Fibroblast of lung (primary cell): ENCODE data around the gene ATG13. TPM values are rescaled to one million over a fixed set of nuclear protein-coding genes. Genes with fewer than 3 reads are reported as not detected.

Experiments
- DNase-seq, 2 donors: peaks; one replicate each; pipeline versions ENCODE4 v3.0.0 to v3.0.0-alpha.2; 2010; ENCODE audit warnings: low read depth in 2 of 2
- H2AFZ ChIP-seq: 2 replicates; pipeline ENCODE4 v1.5.1; 2012; ENCODE audit warnings: low read length, control low read depth, inconsistent platforms
- H3K27ac ChIP-seq: 2 replicates; pipeline ENCODE4 v1.5.1; 2011; ENCODE audit warnings: low read length, control low read depth; ENCODE audit not compliant: insufficient read depth
- H3K27me3 ChIP-seq: 2 replicates; pipeline ENCODE4 v1.5.1; 2011; ENCODE audit warnings: mild to moderate bottlenecking, low read length; ENCODE audit not compliant: control insufficient read depth, insufficient read depth
- H3K36me3 ChIP-seq: 2 replicates; pipeline ENCODE4 v1.5.1; 2011; ENCODE audit warnings: low read length; ENCODE audit not compliant: control insufficient read depth, insufficient read depth
- H3K4me1 ChIP-seq: 2 replicates; pipeline ENCODE4 v1.5.1; 2011; ENCODE audit warnings: low read length; ENCODE audit not compliant: control insufficient read depth, insufficient read depth; ENCODE audit errors: extremely low read depth
- H3K4me2 ChIP-seq: 2 replicates; pipeline ENCODE4 v1.5.1; 2011; ENCODE audit warnings: low read length, control low read depth; ENCODE audit not compliant: insufficient read depth; ENCODE audit errors: extremely low read depth
- H3K4me3 ChIP-seq, 4 experiments: fragments of 200-600 bp in 1 of 4; sonication (generic) in 1 of 4; replicated peaks in 1 of 4; 2 replicates each; pipeline ENCODE4 v1.5.1; 2011 to 2016; ENCODE audit warnings: low read length in 4 of 4, low read depth in 3 of 4, mild to moderate bottlenecking in 3 of 4, control low read depth in 2 of 4, inconsistent platforms in 1 of 4, mixed read lengths in 1 of 4; ENCODE audit not compliant: insufficient read depth in 1 of 4; ENCODE audit errors: control extremely low read depth in 1 of 4
- H3K79me2 ChIP-seq: 2 replicates; pipeline ENCODE4 v1.5.1; 2012; ENCODE audit warnings: mild to moderate bottlenecking, low read length, inconsistent platforms; ENCODE audit not compliant: control insufficient read depth, insufficient read depth
- H3K9ac ChIP-seq: 2 replicates; pipeline ENCODE4 v1.5.1; 2011; ENCODE audit warnings: mild to moderate bottlenecking, low read length, control low read depth; ENCODE audit not compliant: insufficient read depth
- H3K9me3 ChIP-seq: 2 replicates; pipeline ENCODE4 v1.5.1; 2012; ENCODE audit warnings: low read depth, low read length; ENCODE audit not compliant: control insufficient read depth, insufficient read depth
- H4K20me1 ChIP-seq: 2 replicates; pipeline ENCODE4 v1.5.1; 2011; ENCODE audit warnings: low read length; ENCODE audit not compliant: control insufficient read depth, insufficient read depth; ENCODE audit errors: extremely low read depth
- EZH2 ChIP-seq: IDR thresholded peaks from 2 replicates; pipeline ENCODE4 v1.5.1; 2012; ENCODE audit warnings: low read length, control low read depth, mild to moderate bottlenecking; ENCODE audit errors: missing control alignments
- polyA plus RNA-seq, 2 donors: library from polyadenylated mRNA; depleted of rRNA in 1 of 2; stranded (reverse) in 1 of 2; unstranded in 1 of 2; fragments of >200 nt; gene quantifications; 2 replicates each; pipeline ENCODE4 v1.2.1, GENCODE V29; 2011 to 2012; ENCODE audit warnings: missing spikeins in 1 of 2
- total RNA-seq: library from RNA; depleted of rRNA; stranded (reverse); fragments of >200 nt; gene quantifications from 2 replicates; pipeline ENCODE4 v1.2.1, GENCODE V29; 2014
- TF ChIP-seq, protein P1 (sequence below), 2 donors: IDR thresholded peaks in 1 of 2; conservative IDR thresholded peaks in 1 of 2; 1 replicate in 1 of 2; 2 replicates in 1 of 2; pipeline ENCODE4 v1.5.1; 2011 to 2012; ENCODE audit warnings: low read length in 2 of 2, control low read depth in 1 of 2, inconsistent platforms in 1 of 2, low read depth in 1 of 2, mild to moderate bottlenecking in 1 of 2

Gene ATG13
- total and polyA plus RNA-seq, 2 donors (not counting 1 experiment from before 2014, with no cell fraction given) = 44.9 to 67.4 TPM

DNA sequence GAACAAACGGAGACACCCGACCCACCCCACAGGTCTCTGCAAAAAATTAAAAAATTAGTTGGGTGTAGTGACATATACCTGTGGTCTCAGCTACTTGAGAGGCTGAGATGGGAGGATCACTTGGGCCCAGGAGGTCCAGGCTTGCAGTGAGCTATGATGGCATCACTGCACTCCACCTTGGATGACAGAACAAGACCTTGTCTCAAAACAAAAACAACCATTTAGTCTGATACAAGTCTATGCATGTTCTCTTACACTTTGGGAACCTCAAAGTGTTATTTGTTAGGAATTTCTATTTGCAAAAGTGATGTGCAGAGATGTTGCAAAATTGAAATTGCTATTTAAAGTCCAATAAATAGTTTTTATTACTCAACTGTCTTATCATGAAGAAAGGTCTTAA lies 14.3 kb downstream of the ATG13 start:
- DNase-seq = no peak
- H3K4me3 ChIP-seq = no peak overlapping the region
- H4K20me1 ChIP-seq = no peaks in the 10 kb centered on the region
- no peaks in the 10 kb centered on the region for H3K36me3 ChIP-seq
- no peaks in the 10 kb centered on the region for H3K79me2 ChIP-seq
- H3K27me3 ChIP-seq = no peaks in the 10 kb centered on the region
- H2AFZ ChIP-seq = no peak overlapping the region
- no peak overlapping the region for H3K9ac ChIP-seq
- no peak overlapping the region for H3K4me2 ChIP-seq
- H3K4me1 ChIP-seq = no peaks in the 10 kb centered on the region
- TF ChIP-seq EZH2 = no peak
- TF ChIP-seq, protein P1, sequence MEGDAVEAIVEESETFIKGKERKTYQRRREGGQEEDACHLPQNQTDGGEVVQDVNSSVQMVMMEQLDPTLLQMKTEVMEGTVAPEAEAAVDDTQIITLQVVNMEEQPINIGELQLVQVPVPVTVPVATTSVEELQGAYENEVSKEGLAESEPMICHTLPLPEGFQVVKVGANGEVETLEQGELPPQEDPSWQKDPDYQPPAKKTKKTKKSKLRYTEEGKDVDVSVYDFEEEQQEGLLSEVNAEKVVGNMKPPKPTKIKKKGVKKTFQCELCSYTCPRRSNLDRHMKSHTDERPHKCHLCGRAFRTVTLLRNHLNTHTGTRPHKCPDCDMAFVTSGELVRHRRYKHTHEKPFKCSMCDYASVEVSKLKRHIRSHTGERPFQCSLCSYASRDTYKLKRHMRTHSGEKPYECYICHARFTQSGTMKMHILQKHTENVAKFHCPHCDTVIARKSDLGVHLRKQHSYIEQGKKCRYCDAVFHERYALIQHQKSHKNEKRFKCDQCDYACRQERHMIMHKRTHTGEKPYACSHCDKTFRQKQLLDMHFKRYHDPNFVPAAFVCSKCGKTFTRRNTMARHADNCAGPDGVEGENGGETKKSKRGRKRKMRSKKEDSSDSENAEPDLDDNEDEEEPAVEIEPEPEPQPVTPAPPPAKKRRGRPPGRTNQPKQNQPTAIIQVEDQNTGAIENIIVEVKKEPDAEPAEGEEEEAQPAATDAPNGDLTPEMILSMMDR (conservative IDR thresholded peaks at IDR 0.05 in 1 of 2, IDR thresholded peaks at IDR 0.05 in 1 of 2; ENCODE audit: low read depth in 1 of 2, low read length in 2 of 2) = no peak
- H3K27ac ChIP-seq = no peak overlapping the region
- no peaks in the 10 kb centered on the region for H3K9me3 ChIP-seq

DNA sequence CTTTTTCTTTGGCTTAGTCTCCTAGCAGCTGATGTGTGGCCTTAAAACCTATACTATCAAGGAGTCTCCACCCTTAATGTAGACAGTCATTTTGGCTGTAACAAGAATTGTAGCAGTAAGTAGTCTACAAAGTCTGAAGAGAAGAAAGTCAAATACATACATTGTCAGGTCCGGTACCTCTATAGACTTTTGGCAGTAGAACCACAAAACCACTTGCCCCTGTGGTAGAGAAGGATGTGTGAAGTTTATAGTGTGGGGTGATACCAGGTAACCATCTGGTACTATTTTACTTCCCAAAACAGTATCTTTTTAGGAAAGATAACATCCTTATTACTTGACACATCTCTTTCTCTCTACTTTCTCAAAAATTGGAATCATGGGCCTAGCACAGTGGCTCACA lies 15.1 kb downstream of the ATG13 start:
- Histone ChIP-seq H3K4me1 (no peaks in the 10 kb centered on the region), H3K9me3 (no peaks in the 10 kb centered on the region), H3K9ac (no peak overlapping the region), H3K27ac (no peak overlapping the region), H3K4me3 (no peak overlapping the region), H3K79me2 (no peaks in the 10 kb centered on the region), H3K36me3 (no peaks in the 10 kb centered on the region), H3K27me3 (no peaks in the 10 kb centered on the region), H2AFZ (no peak overlapping the region), H4K20me1 (no peaks in the 10 kb centered on the region), H3K4me2 (no peak overlapping the region)
- TF ChIP-seq, protein P1 (conservative IDR thresholded peaks at IDR 0.05 in 1 of 2, IDR thresholded peaks at IDR 0.05 in 1 of 2; ENCODE audit: low read depth in 1 of 2, low read length in 2 of 2) = no peak
- no peak for TF ChIP-seq EZH2
- no peak for DNase-seq

DNA sequence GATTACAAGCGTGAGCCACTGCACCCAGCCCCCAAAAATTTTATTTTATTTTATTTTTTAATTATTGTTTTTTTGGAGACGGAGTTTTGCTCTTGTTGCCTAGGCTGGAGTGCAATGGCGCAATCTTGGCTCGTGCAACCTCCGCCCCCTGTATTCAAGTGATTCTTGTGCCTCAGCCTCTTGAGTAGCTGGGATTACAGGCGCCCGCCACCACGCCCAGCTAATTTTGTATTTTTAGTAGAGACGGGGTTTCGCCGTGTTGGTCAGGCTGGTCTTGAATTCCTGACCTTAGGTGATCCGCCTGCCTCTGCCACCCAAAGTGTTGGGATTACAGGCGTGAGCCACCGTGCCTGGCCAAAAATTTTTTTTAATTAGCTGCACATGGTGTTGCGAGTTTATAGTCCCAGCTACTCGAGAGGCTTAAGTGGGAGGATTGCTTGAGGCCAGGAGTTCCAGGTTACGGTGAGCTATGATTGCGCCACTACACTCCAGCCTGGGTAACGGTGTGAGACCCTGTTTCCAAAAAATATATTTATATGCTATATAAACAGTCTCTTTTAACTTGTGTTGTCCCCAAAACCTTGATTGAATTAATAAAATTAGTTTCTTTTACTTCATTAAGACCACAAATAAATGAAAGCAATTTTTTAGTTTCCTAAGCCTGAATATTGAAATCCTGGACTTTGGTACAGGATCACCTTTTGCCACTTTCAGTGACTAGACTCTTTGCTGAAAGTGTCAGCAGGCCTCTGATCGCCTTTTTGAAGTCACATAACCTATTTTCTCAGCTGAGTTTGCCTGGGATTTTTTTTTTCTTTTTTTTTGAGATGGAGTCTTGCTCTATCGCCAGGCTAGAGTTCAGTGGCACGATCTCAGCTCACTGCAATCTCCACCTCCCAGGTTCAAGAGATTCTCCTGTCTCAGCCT lies 16.2 kb downstream of the ATG13 start:
- Histone ChIP-seq H3K36me3 (no peaks in the 10 kb centered on the region), H3K79me2 (no peaks in the 10 kb centered on the region), H3K4me2 (no peak overlapping the region), H3K4me3 (no peak overlapping the region), H3K27ac (no peak overlapping the region), H3K4me1 (no peaks in the 10 kb centered on the region), H3K9ac (no peak overlapping the region), H2AFZ (no peak overlapping the region), H3K9me3 (no peaks in the 10 kb centered on the region), H3K27me3 (no peaks in the 10 kb centered on the region), H4K20me1 (no peaks in the 10 kb centered on the region)
- TF ChIP-seq, protein P1 (conservative IDR thresholded peaks at IDR 0.05 in 1 of 2, IDR thresholded peaks at IDR 0.05 in 1 of 2; ENCODE audit: low read depth in 1 of 2, low read length in 2 of 2) = no peak
- no peak for TF ChIP-seq EZH2
- no peak for DNase-seq
